ENCODE results near the gene HAPLN3. TPM values are rescaled to one million over a fixed set of nuclear protein-coding genes. Genes with fewer than 3 reads are reported as not detected.
"Not testable (repeated sequence)": the region's sequence is repeated elsewhere in the genome, so short reads cannot be mapped to it uniquely, and the experiment has no call there.

Gene HAPLN3
- polyA plus RNA-seq, 6 donors from 2014 or later: 2.1 to 4.5 (median 2.7) TPM

- not testable (repeated sequence) for ATAC-seq (ENCODE audit: low read depth in 2 of 2); H3K4me3 Mint-ChIP-seq; H3K36me3 Mint-ChIP-seq; DNase-seq; H3K4me1 Mint-ChIP-seq; H3K27ac Mint-ChIP-seq; H3K9me3 Mint-ChIP-seq
- peaks cover 26 to 57% (median 44%) of the 10 kb centered on the region in 3 donors for H3K27me3 Mint-ChIP-seq
These were observed 25.6 kb upstream of the HAPLN3 start for GRCh38 chr15:88920892-88921435.

GRCh38 chr15:88920186-88920891 lies 25.0 kb upstream of the HAPLN3 start:
- no peak for ATAC-seq (ENCODE audit: low read depth in 2 of 2)
- Mint-ChIP-seq H3K27me3 (peaks cover 26 to 53% (median 44%) of the 10 kb centered on the region in 3 donors), H3K4me3 (no peak overlapping the region), H3K9me3 (no peaks in the 10 kb centered on the region), H3K36me3 (no peaks in the 10 kb centered on the region), H3K4me1 (no peaks in the 10 kb centered on the region), H3K27ac (no peak overlapping the region)
- no peak for DNase-seq

- ATAC-seq (ENCODE audit: low read depth in 2 of 2) (no peak), DNase-seq (no peak)
- Mint-ChIP-seq H3K4me3 (no peak overlapping the region), H3K36me3 (no peaks in the 10 kb centered on the region), H3K27me3 (peaks cover 22 to 46% (median 44%) of the 10 kb centered on the region in 3 donors), H3K9me3 (no peaks in the 10 kb centered on the region), H3K27ac (peak overlapping the region in 1 of 6 donors; percentile 16), H3K4me1 (peaks cover under 1% of the 10 kb centered on the region in 3 donors)
These were observed 23.4 kb upstream of the HAPLN3 start for GRCh38 chr15:88918738-88919137.

GRCh38 chr15:88917760-88918159 lies 22.4 kb upstream of the HAPLN3 start:
- Mint-ChIP-seq H3K27me3 (peaks cover 20 to 44% (median 42%) of the 10 kb centered on the region in 3 donors), H3K36me3 (no peaks in the 10 kb centered on the region), H3K4me3 (no peak overlapping the region), H3K9me3 (no peaks in the 10 kb centered on the region), H3K27ac (no peak overlapping the region), H3K4me1 (peaks cover 5 to 7% (median 6%) of the 10 kb centered on the region in 3 donors)
- ATAC-seq (ENCODE audit: low read depth in 2 of 2) (no peak), DNase-seq (no peak)

- no peak overlapping the region for H3K4me3 Mint-ChIP-seq
- no peaks in the 10 kb centered on the region for H3K9me3 Mint-ChIP-seq
- DNase-seq (no peak), ATAC-seq (ENCODE audit: low read depth in 2 of 2) (no peak)
- peaks cover 10 to 18% (median 14%) of the 10 kb centered on the region in 3 donors for H3K4me1 Mint-ChIP-seq
- peaks cover 14 to 36% (median 31%) of the 10 kb centered on the region in 3 donors for H3K27me3 Mint-ChIP-seq
- H3K27ac Mint-ChIP-seq: no peak overlapping the region
- no peaks in the 10 kb centered on the region for H3K36me3 Mint-ChIP-seq
These were observed 20.0 kb upstream of the HAPLN3 start for GRCh38 chr15:88915354-88915753.

- DNase-seq (no peak), ATAC-seq (ENCODE audit: low read depth in 2 of 2) (no peak)
- no peaks in the 10 kb centered on the region for H3K9me3 Mint-ChIP-seq
- H3K4me3 Mint-ChIP-seq: peak overlapping the region; percentile 89 to 99 (median 96)
- H3K4me1 Mint-ChIP-seq: peaks cover 13 to 22% (median 17%) of the 10 kb centered on the region in 3 donors
- H3K27me3 Mint-ChIP-seq: peaks cover 12 to 23% (median 16%) of the 10 kb centered on the region in 3 donors
- peak overlapping the region in 3 of 6 donors; percentile 62 to 92 (median 88) for H3K27ac Mint-ChIP-seq
- H3K36me3 Mint-ChIP-seq: no peaks in the 10 kb centered on the region
These were observed 18.5 kb upstream of the HAPLN3 start for GRCh38 chr15:88913850-88914169.

GRCh38 chr15:88913017-88913849 lies 17.9 kb upstream of the HAPLN3 start, which contains the start of gene MFGE8:
MFGE8 (minus strand) TSS chr15:88913379; CDS start chr15:88913319, 60 bp downstream.
- peak; percentile 60 for DNase-seq
- Mint-ChIP-seq H3K27ac (peak within 1 kb of the TSS; percentile 62 to 92 (median 81)), H3K4me1 (peaks cover 13 to 22% (median 18%) of the 10 kb centered on the region in 3 donors), H3K4me3 (peak within 1 kb of the TSS; percentile 89 to 99 (median 96)), H3K27me3 (peaks cover 9 to 18% (median 11%) of the 10 kb centered on the region in 3 donors), H3K9me3 (no peaks in the 10 kb centered on the region), H3K36me3 (no peaks in the 10 kb centered on the region)
- ATAC-seq (ENCODE audit: low read depth in 2 of 2): peak; percentile 81 to 82

- Mint-ChIP-seq H3K27me3 (peaks cover 2 to 10% (median 4%) of the 10 kb centered on the region in 3 donors), H3K36me3 (no peaks in the 10 kb centered on the region), H3K4me3 (peak overlapping the region; percentile 89 to 99 (median 96)), H3K4me1 (peaks cover 13 to 27% (median 19%) of the 10 kb centered on the region in 3 donors), H3K27ac (peak overlapping the region in 1 of 6 donors; percentile 57), H3K9me3 (no peaks in the 10 kb centered on the region)
- ATAC-seq (ENCODE audit: low read depth in 2 of 2) (no peak), DNase-seq (no peak)
These were observed 17.2 kb upstream of the HAPLN3 start for GRCh38 chr15:88912500-88912921.

GRCh38 chr15:88911766-88912118 lies 16.4 kb upstream of the HAPLN3 start:
- no peaks in the 10 kb centered on the region for H3K36me3 Mint-ChIP-seq
- ATAC-seq (ENCODE audit: low read depth in 2 of 2): no peak
- no peaks in the 10 kb centered on the region for H3K9me3 Mint-ChIP-seq
- peaks cover 13 to 27% (median 19%) of the 10 kb centered on the region in 3 donors for H3K4me1 Mint-ChIP-seq
- no peak for DNase-seq
- H3K27me3 Mint-ChIP-seq: peaks cover 0 to 6% (median 0%) of the 10 kb centered on the region in 3 donors
- H3K4me3 Mint-ChIP-seq: peak overlapping the region in 6 of 8 donors; percentile 75 to 99 (median 92)
- peak overlapping the region in 1 of 6 donors; percentile 78 for H3K27ac Mint-ChIP-seq

GRCh38 chr15:88909956-88910831 lies 14.8 kb upstream of the HAPLN3 start:
- Mint-ChIP-seq H3K27me3 (no peaks in the 10 kb centered on the region), H3K4me1 (peaks cover 13 to 27% (median 19%) of the 10 kb centered on the region in 3 donors), H3K36me3 (no peaks in the 10 kb centered on the region), H3K9me3 (no peaks in the 10 kb centered on the region), H3K4me3 (peak overlapping the region in 3 of 8 donors; percentile 64 to 89 (median 71)), H3K27ac (peak overlapping the region in 4 of 6 donors; percentile 23 to 76 (median 56))
- ATAC-seq (ENCODE audit: low read depth in 2 of 2) (no peak), DNase-seq (no peak)

- DNase-seq (no peak), ATAC-seq (ENCODE audit: low read depth in 2 of 2) (no peak)
- Mint-ChIP-seq H3K4me1 (peaks cover 13 to 36% (median 31%) of the 10 kb centered on the region in 3 donors), H3K36me3 (no peaks in the 10 kb centered on the region), H3K27me3 (no peaks in the 10 kb centered on the region), H3K4me3 (peak overlapping the region in 1 of 8 donors; percentile 18), H3K9me3 (no peaks in the 10 kb centered on the region), H3K27ac (peak overlapping the region in 1 of 6 donors; percentile 76)
These were observed 13.6 kb upstream of the HAPLN3 start for GRCh38 chr15:88908697-88909621.

GRCh38 chr15:88908123-88908522 lies 12.8 kb upstream of the HAPLN3 start:
- ATAC-seq (ENCODE audit: low read depth in 2 of 2): no peak
- H3K4me3 Mint-ChIP-seq: no peak overlapping the region
- no peak overlapping the region for H3K27ac Mint-ChIP-seq

More at GRCh38 chr15:88908123-88908522, 12.8 kb upstream of the HAPLN3 start:
- DNase-seq: no peak
- H3K9me3 Mint-ChIP-seq: no peaks in the 10 kb centered on the region
- no peaks in the 10 kb centered on the region for H3K27me3 Mint-ChIP-seq
- H3K4me1 Mint-ChIP-seq: peaks cover 7 to 29% (median 28%) of the 10 kb centered on the region in 3 donors
- H3K36me3 Mint-ChIP-seq: no peaks in the 10 kb centered on the region

Data from naive B cell (primary cell).